ENCODE data around the gene TAGLN.
A peak's percentile ranks its signal among the peaks of the same experiment; 100 is the strongest.

DNA sequence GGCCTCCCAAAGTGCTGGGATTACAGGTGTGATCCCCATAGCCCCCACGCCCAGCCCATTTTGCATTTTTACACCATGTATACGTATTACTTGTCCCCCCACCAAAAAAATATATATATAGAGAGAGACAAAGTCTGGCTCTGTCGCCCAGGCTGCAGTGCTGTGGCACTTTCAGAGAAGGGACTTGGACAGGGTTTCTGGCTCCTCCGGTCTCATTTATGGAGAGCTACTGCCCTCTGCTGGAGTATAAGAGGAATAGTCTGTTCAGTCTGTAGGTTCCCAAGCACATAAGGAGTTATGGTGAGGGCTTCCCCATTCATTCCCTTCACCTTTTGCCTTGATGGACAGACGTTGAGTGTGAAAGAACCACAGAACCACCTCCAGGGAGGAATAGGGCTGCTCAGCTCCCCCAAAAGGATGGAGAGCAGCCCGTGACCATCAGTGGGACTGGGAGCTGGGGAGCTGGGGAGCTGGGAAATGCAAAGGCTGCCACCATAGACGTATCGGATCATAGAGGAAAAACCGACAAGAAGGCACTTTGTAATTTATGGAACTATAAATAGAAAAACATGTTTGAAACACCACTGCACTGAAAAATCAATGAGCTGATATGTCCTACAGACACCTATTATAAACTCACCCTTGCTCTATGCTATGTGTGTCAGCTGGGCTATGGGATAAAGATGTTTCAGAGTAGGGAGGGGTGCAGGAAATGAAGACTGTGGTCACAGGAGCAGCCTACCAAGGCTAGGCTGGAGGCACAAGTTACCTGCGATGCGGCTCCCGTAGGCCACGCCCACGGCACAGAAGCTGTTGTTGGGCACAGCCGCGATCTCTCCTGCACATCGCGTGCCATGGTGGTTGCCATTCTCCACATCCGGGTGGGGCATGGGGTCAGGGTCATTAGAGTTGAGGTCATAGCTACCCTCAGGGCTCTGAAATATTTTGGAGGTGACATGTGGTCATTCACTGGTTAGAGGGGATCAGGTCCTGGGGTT, 27.5 kb downstream of the TAGLN start:
- TF ChIP-seq EZH2 (optimal IDR thresholded peaks at IDR 0.05; ENCODE audit: low read depth, low read length), result no peak
- TF ChIP-seq, protein P1, sequence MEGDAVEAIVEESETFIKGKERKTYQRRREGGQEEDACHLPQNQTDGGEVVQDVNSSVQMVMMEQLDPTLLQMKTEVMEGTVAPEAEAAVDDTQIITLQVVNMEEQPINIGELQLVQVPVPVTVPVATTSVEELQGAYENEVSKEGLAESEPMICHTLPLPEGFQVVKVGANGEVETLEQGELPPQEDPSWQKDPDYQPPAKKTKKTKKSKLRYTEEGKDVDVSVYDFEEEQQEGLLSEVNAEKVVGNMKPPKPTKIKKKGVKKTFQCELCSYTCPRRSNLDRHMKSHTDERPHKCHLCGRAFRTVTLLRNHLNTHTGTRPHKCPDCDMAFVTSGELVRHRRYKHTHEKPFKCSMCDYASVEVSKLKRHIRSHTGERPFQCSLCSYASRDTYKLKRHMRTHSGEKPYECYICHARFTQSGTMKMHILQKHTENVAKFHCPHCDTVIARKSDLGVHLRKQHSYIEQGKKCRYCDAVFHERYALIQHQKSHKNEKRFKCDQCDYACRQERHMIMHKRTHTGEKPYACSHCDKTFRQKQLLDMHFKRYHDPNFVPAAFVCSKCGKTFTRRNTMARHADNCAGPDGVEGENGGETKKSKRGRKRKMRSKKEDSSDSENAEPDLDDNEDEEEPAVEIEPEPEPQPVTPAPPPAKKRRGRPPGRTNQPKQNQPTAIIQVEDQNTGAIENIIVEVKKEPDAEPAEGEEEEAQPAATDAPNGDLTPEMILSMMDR (IDR thresholded peaks at IDR 0.05; ENCODE audit: low read length), result peak; percentile 72

Measured in MM.1S (cell line).